Measurements from ENCODE around the gene TMEM38A.

TMEM38A gene

DNA sequence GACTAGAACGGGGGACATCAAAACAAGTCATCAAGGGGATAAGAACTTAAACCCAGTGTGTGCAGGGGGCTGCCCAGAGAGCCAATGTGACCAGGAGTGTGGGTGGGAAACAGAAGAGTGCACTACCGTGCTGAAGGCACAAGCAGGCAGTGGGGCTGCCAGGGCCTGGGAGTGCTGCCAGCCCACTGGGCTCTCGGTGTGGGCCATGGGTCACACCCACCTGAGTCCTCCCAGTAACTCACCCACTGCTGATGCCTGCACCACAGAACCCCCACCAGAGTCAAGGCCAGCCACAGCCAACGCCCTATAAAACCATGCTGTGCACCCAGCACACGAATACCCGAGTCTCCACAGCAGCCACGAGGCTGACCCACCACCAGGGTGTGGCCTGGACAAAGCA, 41.5 kb upstream of the TMEM38A start:
- no peak overlapping the region for H3K4me3 ChIP-seq (replicated peaks; ENCODE audit: low read depth, low read length)
- TF ChIP-seq, protein P1, sequence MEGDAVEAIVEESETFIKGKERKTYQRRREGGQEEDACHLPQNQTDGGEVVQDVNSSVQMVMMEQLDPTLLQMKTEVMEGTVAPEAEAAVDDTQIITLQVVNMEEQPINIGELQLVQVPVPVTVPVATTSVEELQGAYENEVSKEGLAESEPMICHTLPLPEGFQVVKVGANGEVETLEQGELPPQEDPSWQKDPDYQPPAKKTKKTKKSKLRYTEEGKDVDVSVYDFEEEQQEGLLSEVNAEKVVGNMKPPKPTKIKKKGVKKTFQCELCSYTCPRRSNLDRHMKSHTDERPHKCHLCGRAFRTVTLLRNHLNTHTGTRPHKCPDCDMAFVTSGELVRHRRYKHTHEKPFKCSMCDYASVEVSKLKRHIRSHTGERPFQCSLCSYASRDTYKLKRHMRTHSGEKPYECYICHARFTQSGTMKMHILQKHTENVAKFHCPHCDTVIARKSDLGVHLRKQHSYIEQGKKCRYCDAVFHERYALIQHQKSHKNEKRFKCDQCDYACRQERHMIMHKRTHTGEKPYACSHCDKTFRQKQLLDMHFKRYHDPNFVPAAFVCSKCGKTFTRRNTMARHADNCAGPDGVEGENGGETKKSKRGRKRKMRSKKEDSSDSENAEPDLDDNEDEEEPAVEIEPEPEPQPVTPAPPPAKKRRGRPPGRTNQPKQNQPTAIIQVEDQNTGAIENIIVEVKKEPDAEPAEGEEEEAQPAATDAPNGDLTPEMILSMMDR (IDR thresholded peaks at IDR 0.05; ENCODE audit: low read depth, low read length, missing control alignments) = no peak
- no peak for DNase-seq (ENCODE audit: extremely low read depth, low read depth)

DNA sequence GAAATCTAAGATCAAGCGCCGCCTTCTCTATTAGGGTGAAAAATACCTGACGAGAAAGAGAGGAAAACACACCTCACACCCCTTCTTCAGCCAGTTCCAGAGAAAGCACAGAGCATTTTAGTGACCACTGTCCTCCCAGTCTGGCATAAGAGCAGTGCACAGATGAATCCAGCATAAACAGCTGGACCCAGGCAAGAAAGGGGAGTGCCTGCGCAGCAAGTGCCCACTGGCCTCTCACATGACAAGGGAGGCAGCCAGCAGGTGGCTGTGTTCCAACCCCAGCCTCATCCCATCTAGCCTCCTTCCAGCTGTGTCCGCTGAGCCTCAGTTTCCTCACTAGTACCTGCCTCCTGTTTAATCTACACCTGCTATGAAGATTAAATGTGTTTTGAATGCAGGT, 40.9 kb upstream of the TMEM38A start:
- TF ChIP-seq, protein P1 (IDR thresholded peaks at IDR 0.05; ENCODE audit: low read depth, low read length, missing control alignments) = no peak
- H3K4me3 ChIP-seq (replicated peaks; ENCODE audit: low read depth, low read length) = no peak overlapping the region
- no peak for DNase-seq (ENCODE audit: extremely low read depth, low read depth)

- DNase-seq (ENCODE audit: extremely low read depth, low read depth) = no peak
- no peak overlapping the region for H3K4me3 ChIP-seq (replicated peaks; ENCODE audit: low read depth, low read length)
- TF ChIP-seq, protein P1 (IDR thresholded peaks at IDR 0.05; ENCODE audit: low read depth, low read length, missing control alignments) = no peak
Observed at GRCh38 chr19:16620584-16620983, 40.4 kb upstream of the TMEM38A start.

GRCh38 chr19:16621165-16621800, 39.7 kb upstream of the TMEM38A start:
- no peak overlapping the region for H3K4me3 ChIP-seq (replicated peaks; ENCODE audit: low read depth, low read length)
- TF ChIP-seq, protein P1 (IDR thresholded peaks at IDR 0.05; ENCODE audit: low read depth, low read length, missing control alignments) = no peak
- DNase-seq (ENCODE audit: extremely low read depth, low read depth) = no peak

GRCh38 chr19:16623066-16623465, 37.9 kb upstream of the TMEM38A start:
- H3K4me3 ChIP-seq (replicated peaks; ENCODE audit: low read depth, low read length) = no peak overlapping the region
- TF ChIP-seq, protein P1 (IDR thresholded peaks at IDR 0.05; ENCODE audit: low read depth, low read length, missing control alignments) = no peak
- DNase-seq (ENCODE audit: extremely low read depth, low read depth) = no peak

GRCh38 chr19:16623576-16623975, 37.4 kb upstream of the TMEM38A start:
- no peak for DNase-seq (ENCODE audit: extremely low read depth, low read depth)
- TF ChIP-seq, protein P1 (IDR thresholded peaks at IDR 0.05; ENCODE audit: low read depth, low read length, missing control alignments) = no peak
- H3K4me3 ChIP-seq (replicated peaks; ENCODE audit: low read depth, low read length) = no peak overlapping the region

GRCh38 chr19:16624236-16624635, 36.7 kb upstream of the TMEM38A start:
- TF ChIP-seq, protein P1 (IDR thresholded peaks at IDR 0.05; ENCODE audit: low read depth, low read length, missing control alignments) = no peak
- no peak for DNase-seq (ENCODE audit: extremely low read depth, low read depth)
- no peak overlapping the region for H3K4me3 ChIP-seq (replicated peaks; ENCODE audit: low read depth, low read length)

Measured in HFF-Myc (cell line).